Heart left ventricle (tissue), 13 donors: ENCODE measurements around the gene RPRD1A.

Experiments
- CTCF ChIP-seq, 12 donors: fragments of 200-600 bp; sonication (generic) in 4 of 12; IDR thresholded peaks; one replicate each; pipeline versions ENCODE4 v1.5.0 to v1.8.0; 2018 to 2022; ENCODE audit warnings: antibody characterized with exemption in 12 of 12, mild to moderate bottlenecking in 5 of 12
- POLR2A ChIP-seq, 2 donors: fragments of 450-650 bp; IDR thresholded peaks; one replicate each; pipeline ENCODE4 v1.6.1; 2017; ENCODE audit warnings: antibody characterized with exemption in 2 of 2, mild to moderate bottlenecking in 2 of 2, moderate library complexity in 2 of 2
- donor health status: ischemic (EF 13 %, LVEDD 7.1; RV severe dilation, severe dysfunction).
- donor health status: DM: no; HTN: yes; CAD: no.
- donor health status: DM: no; HTN: no; CAD: no.
- donor health status: ischemic (EF 25% LVEDD 6.9; RV normal size, moderate dysfunction).
- donor health status: ischemic (EF 25% LVEDD 5.7; RV mildly dilated, moderate dysfunction).
- donor health status: ischemic (EF 35%, LVEDD 5.7; RV mildly dilated, moderate dysfunction).
- donor health status: nonischemic (EF 11% LVEDD 7.7; RV severe dilation, severe dysfunction).
- donor health status: DM: yes; HTN: yes; CAD: no.
- donor health status: PGD.
- donor health status: ischemic (EF 29% LVEDD 5.4; RV normal size, mild dysfunction).
- donor health status: nonischemic (EF 23%, LVEDD 6.1; RV moderate dilation, normal function).

- TF ChIP-seq POLR2A (IDR thresholded peaks at IDR 0.05) (no peak), CTCF (IDR thresholded peaks at IDR 0.05) (no peak)
Observed at GRCh38 chr18:36107477-36107876, 40.1 kb upstream of the RPRD1A start.
